Bladder microvascular endothelial cell (primary cell): ENCODE data around the gene FGFR2. TPM values are rescaled to one million over a fixed set of nuclear protein-coding genes. Genes with fewer than 3 reads are reported as not detected.

Experiments
- total RNA-seq: library from RNA; depleted of rRNA; stranded (reverse); fragments of >200 nt; gene quantifications from 2 replicates; pipeline ENCODE4 v1.2.3, GENCODE V29; 2014

FGFR2 gene
- not detected in 2 replicates for total RNA-seq

GRCh38 chr10:121598263-121599249 lies at the start of gene FGFR2:
FGFR2 (minus strand) TSS chr10:121598444; CDS start chr10:121593817, 4,627 bp downstream.

